Esophagus squamous epithelium (tissue), 5 donors: ENCODE measurements around the gene RARG. TPM values are rescaled to one million over a fixed set of nuclear protein-coding genes. Genes with fewer than 3 reads are reported as not detected.

Source experiments
- DNase-seq: peaks from one replicate; lab custom pipeline; 2025; lab: John Stamatoyannopoulos, UW
- H3K27ac ChIP-seq, 4 donors: fragments of 200-600 bp; sonication (generic); one replicate each; pipeline ENCODE4 v1.5.1; 2016 to 2019; ENCODE audit warnings: mild to moderate bottlenecking in 1 of 4
- H3K27me3 ChIP-seq, 4 donors: fragments of 200-600 bp; sonication (generic); 1 replicate in 3 of 4; 2 replicates in 1 of 4; pipeline versions ENCODE4 v1.5.1 to v1.6.0; 2017 to 2021; ENCODE audit warnings: antibody characterized with exemption in 1 of 4
- H3K36me3 ChIP-seq, 3 donors: fragments of 200-600 bp; sonication (generic); one replicate each; pipeline ENCODE4 v1.5.1; 2016 to 2019
- H3K4me1 ChIP-seq, 3 donors: fragments of 200-600 bp; sonication (generic); one replicate each; pipeline ENCODE4 v1.5.1; 2017 to 2019
- H3K4me3 ChIP-seq, 4 donors: fragments of 200-600 bp; sonication (generic); 1 replicate in 3 of 4; 2 replicates in 1 of 4; pipeline ENCODE4 v1.5.1; 2016 to 2019; ENCODE audit warnings: mild to moderate bottlenecking in 2 of 4, moderate library complexity in 1 of 4
- H3K9me3 ChIP-seq, 3 donors: fragments of 200-600 bp; sonication (generic); one replicate each; pipeline ENCODE4 v1.5.1; 2016 to 2019
- CTCF ChIP-seq, 6 experiments: fragments of 450-650 bp in 4 of 6; fragments of 200-600 bp in 2 of 6; sonication (generic) in 2 of 6; IDR thresholded peaks; one replicate each; pipeline ENCODE4 v1.5.1; 2016 to 2019; ENCODE audit warnings: antibody characterized with exemption in 6 of 6, mild to moderate bottlenecking in 4 of 6, moderate library complexity in 4 of 6
- POLR2A ChIP-seq, 4 donors: fragments of 450-650 bp; IDR thresholded peaks; one replicate each; pipeline ENCODE4 v1.6.1; 2017; ENCODE audit warnings: antibody characterized with exemption in 4 of 4, mild to moderate bottlenecking in 4 of 4, moderate library complexity in 3 of 4
- WGBS, 2 donors: methylation state at CpG; one replicate each; pipeline ENCODE4 v1.1.5; 2018; 5-methylcytosine and 5-hydroxymethylcytosine counted together
- intact Hi-C: fragments of 100-400 bp; cut with DNase I; formaldehyde crosslinking; loops from one replicate; pipeline ENCODE4 v1.15.0; 2022
- total RNA-seq, 4 donors: library from RNA; depleted of rRNA; stranded (reverse); fragments of >200 nt; gene quantifications; one replicate each; pipeline ENCODE4 v1.1.0, GENCODE V29; 2016
- donor health status: DM: yes; HTN: yes; CAD: no.

Gene RARG
- total RNA-seq, 4 donors from 2014 or later = 98.0 to 171 (median 125) TPM

DNA sequence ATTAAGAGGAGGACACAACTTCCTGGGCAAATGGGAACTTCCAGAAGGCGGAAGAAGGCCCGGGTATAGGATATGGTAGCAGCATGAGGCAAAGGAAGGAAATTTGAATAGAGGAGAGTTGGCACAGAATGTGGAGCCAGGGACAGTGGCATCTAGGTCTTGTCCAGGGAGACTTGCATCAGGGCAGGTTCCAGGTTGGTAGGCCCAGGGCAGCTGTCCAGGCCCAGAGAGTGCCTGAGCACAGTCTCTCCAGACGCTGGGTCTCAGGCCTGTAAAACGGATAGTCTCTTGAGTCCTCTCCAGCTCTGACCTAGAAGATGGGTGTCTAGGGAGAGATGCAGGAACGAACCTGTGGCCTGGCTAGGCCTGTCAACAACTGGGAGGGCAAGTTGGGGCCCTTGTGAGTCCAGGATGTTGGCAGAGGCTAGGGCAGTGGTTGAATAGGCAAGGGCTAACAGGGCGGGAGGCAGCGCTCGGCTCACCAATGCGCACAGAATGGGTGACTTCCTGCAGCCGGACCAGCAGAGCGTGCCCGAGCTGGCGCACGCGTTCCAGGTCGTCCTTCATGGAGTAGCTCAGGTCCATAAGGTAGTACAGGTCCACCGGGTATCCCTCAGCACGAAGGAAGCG, 34.9 kb downstream of the RARG start:
- 68 to 76% methylated on average over 7 of the region's 19 CpGs for WGBS, 2 donors
- intact Hi-C loops = loop anchor here (5.0 kb wide), 1 partner anchor 35 kb away; no protein-coding TSS in a partner anchor

GRCh38 chr12:53196486-53196885, 35.5 kb downstream of the RARG start:
- WGBS, 2 donors = 42 to 82% methylated on average over 2 to 3 of the region's 14 CpGs

More for the DNA sequence above, 34.9 kb downstream of the RARG start:
- Histone ChIP-seq H3K27me3 (no peaks in the 10 kb centered on the region), H3K36me3 (peaks cover 0 to 25% (median 0%) of the 10 kb centered on the region in 3 donors), H3K4me3 (peak overlapping the region in 3 of 4 donors; percentile 25 to 49 (median 36)), H3K4me1 (peaks cover 4 to 44% (median 11%) of the 10 kb centered on the region in 3 donors), H3K9me3 (no peaks in the 10 kb centered on the region), H3K27ac (no peak overlapping the region)
- no peak for DNase-seq
- no peak for TF ChIP-seq CTCF (IDR thresholded peaks at IDR 0.05)
- no peak for TF ChIP-seq POLR2A (IDR thresholded peaks at IDR 0.05)

DNA sequence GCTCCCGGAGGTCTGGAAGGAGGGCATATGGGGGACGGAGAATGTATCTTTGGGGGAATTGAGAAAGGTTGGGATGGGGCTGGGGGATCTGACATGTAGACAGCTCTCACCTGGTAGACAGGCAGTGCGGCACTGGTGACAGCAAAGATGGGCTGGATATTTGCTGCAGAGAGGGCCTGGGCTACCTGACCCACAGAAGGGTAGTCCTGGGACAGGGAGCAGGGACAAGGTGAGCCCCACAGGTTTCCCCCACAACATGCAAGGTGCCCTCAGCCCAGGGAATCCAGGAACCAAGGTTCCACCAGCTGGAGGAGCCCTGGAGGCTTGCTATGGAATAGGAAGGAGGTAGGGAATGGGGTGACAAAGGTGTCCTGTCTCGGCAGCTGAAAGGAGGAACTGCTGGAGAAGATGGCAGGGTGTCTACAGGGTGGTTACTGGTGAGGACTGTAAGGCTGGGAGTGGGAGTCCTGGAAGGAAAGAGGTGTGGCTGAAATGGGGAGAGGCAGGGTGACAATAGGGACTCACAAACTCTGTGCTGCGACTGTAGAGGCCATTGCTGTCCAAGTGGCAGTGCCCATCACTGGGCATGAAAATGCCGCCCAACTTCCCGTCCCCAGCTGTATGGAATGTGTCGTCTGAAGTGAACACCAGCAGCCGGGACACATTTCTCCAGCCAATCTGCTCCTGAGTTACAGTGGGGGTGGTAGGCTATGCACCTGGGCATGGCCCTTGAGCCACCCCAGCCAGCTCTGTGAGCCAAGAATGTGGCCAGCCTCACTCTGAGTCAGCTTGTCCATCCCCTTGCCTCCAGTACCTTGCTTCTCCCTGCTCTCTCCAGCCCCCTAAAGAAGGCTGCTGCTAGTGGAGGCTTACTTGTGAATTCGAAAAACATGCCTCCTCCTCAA, 36.2 kb downstream of the RARG start:
- Histone ChIP-seq H3K27ac (no peak overlapping the region), H3K4me3 (no peak overlapping the region), H3K27me3 (no peaks in the 10 kb centered on the region), H3K36me3 (peaks cover 0 to 39% (median 0%) of the 10 kb centered on the region in 3 donors), H3K4me1 (peaks cover 4 to 34% (median 11%) of the 10 kb centered on the region in 3 donors), H3K9me3 (no peaks in the 10 kb centered on the region)
- 87 to 89% methylated on average over 6 to 7 of the region's 10 CpGs for WGBS, 2 donors
- intact Hi-C loops = loop anchor here (5.0 kb wide), 1 partner anchor 33 kb away; no protein-coding TSS in a partner anchor
- DNase-seq = no peak
- TF ChIP-seq POLR2A (IDR thresholded peaks at IDR 0.05) (no peak), CTCF (IDR thresholded peaks at IDR 0.05) (no peak)

More at GRCh38 chr12:53196486-53196885, 35.5 kb downstream of the RARG start:
- H3K9me3 ChIP-seq = no peaks in the 10 kb centered on the region
- no peak overlapping the region for H3K27ac ChIP-seq
- DNase-seq = no peak
- H3K4me3 ChIP-seq = no peak overlapping the region
- peaks cover 0 to 32% (median 0%) of the 10 kb centered on the region in 3 donors for H3K36me3 ChIP-seq
- intact Hi-C loops = loop anchor here (5.0 kb wide), 1 partner anchor 34 kb away; no protein-coding TSS in a partner anchor
- TF ChIP-seq POLR2A (IDR thresholded peaks at IDR 0.05) = no peak
- TF ChIP-seq CTCF (IDR thresholded peaks at IDR 0.05) = no peak
- no peaks in the 10 kb centered on the region for H3K27me3 ChIP-seq
- H3K4me1 ChIP-seq = peaks cover 4 to 41% (median 11%) of the 10 kb centered on the region in 3 donors

DNA sequence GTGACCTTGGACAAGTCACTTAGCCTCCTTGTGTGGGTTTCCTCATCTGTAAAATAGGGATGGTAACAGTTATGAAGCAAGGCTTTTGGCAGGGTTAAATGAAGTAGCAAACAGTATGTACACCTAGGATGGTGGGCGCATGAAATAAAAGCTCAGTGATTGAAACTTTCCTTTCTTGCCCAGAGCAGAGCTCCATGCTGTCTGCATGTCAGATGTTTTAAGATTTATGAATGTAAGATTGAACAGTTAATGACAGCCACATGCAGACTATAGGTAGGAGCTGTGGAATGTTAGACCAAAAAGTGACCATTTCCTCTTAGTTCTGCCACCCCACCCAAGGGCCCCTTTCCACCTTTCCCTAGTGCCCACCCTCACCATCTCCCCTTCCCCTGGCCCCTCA, 37.0 kb downstream of the RARG start:
- intact Hi-C loops = loop anchor here (5.0 kb wide), 1 partner anchor 33 kb away; no protein-coding TSS in a partner anchor
- no peak for DNase-seq
- peaks cover 0 to 45% (median 0%) of the 10 kb centered on the region in 3 donors for H3K36me3 ChIP-seq
- H3K4me1 ChIP-seq = peaks cover 4 to 32% (median 8%) of the 10 kb centered on the region in 3 donors
- H3K27me3 ChIP-seq = no peaks in the 10 kb centered on the region
- WGBS, 2 donors = 95 to 100% methylated on average over 1 of the region's 1 CpG
- H3K27ac ChIP-seq = no peak overlapping the region
- no peak overlapping the region for H3K4me3 ChIP-seq
- TF ChIP-seq CTCF (IDR thresholded peaks at IDR 0.05) (no peak), POLR2A (IDR thresholded peaks at IDR 0.05) (no peak)
- no peaks in the 10 kb centered on the region for H3K9me3 ChIP-seq
